Large intestine (tissue), 3 donors: ENCODE measurements around the gene CBFA2T3. TPM values are rescaled to one million over a fixed set of nuclear protein-coding genes. Genes with fewer than 3 reads are reported as not detected.

Source experiments
- DNase-seq, 2 donors: peaks; one replicate each; pipeline versions ENCODE4 v3.0.0 to v3.0.0-alpha.2; 2013
- H3K27ac ChIP-seq: one replicate; pipeline ENCODE4 v1.5.1; 2013; ENCODE audit warnings: low read length
- H3K27me3 ChIP-seq: 2 replicates; pipeline ENCODE4 v1.6.1; 2013; ENCODE audit warnings: low read length; ENCODE audit not compliant: control insufficient read depth, insufficient read depth
- H3K36me3 ChIP-seq: 2 replicates; pipeline ENCODE4 v1.6.1; 2013; ENCODE audit warnings: low read length; ENCODE audit not compliant: control insufficient read depth, insufficient read depth
- H3K4me1 ChIP-seq: one replicate; pipeline ENCODE4 v1.6.1; 2013; ENCODE audit warnings: low read length; ENCODE audit not compliant: control insufficient read depth, insufficient read depth
- H3K4me3 ChIP-seq: one replicate; pipeline ENCODE4 v1.5.1; 2013; ENCODE audit warnings: low read length
- H3K9me3 ChIP-seq: one replicate; pipeline ENCODE4 v1.6.1; 2013; ENCODE audit warnings: mild to moderate bottlenecking, low read depth, low read length, moderate library complexity; ENCODE audit not compliant: control insufficient read depth
- WGBS: methylation state at CpG from one replicate; pipeline ENCODE4 v1.1.5; 2013; ENCODE audit warnings: low lambda C conversion rate; ENCODE audit not compliant: insufficient coverage; 5-methylcytosine and 5-hydroxymethylcytosine counted together
- polyA plus RNA-seq: library from polyadenylated mRNA; unstranded; fragments of 120-200 nt; gene quantifications from one replicate; pipeline ENCODE4 v1.2.1, GENCODE V29; 2013

CBFA2T3 gene
- polyA plus RNA-seq, 1 donor: 7.4 TPM

GRCh38 chr16:88831838-88832237 lies 145.2 kb downstream of the CBFA2T3 start:
- Histone ChIP-seq H3K27ac (no peak overlapping the region), H3K4me1 (no peaks in the 10 kb centered on the region), H3K4me3 (no peak overlapping the region), H3K36me3 (peaks cover 24% of the 10 kb centered on the region), H3K27me3 (no peaks in the 10 kb centered on the region), H3K9me3 (no peaks in the 10 kb centered on the region)
- 100% methylated on average over 1 of the region's 13 CpGs for WGBS
- DNase-seq: no peak

GRCh38 chr16:88830783-88831182 lies 146.2 kb downstream of the CBFA2T3 start:
- no peaks in the 10 kb centered on the region for H3K27me3 ChIP-seq
- no peak for DNase-seq
- H3K27ac ChIP-seq: no peak overlapping the region
- H3K9me3 ChIP-seq: no peaks in the 10 kb centered on the region
- no peak overlapping the region for H3K4me3 ChIP-seq
- H3K36me3 ChIP-seq: peaks cover 29% of the 10 kb centered on the region
- WGBS: no CpG with 5 or more reads among the region's 14 CpGs
- H3K4me1 ChIP-seq: no peaks in the 10 kb centered on the region

- Histone ChIP-seq H3K27ac (no peak overlapping the region), H3K36me3 (peaks cover 28% of the 10 kb centered on the region), H3K9me3 (no peaks in the 10 kb centered on the region), H3K27me3 (no peaks in the 10 kb centered on the region), H3K4me3 (no peak overlapping the region), H3K4me1 (no peaks in the 10 kb centered on the region)
- DNase-seq: peak; percentile 26 to 30
- WGBS: no CpG with 5 or more reads among the region's 11 CpGs
These were observed 146.7 kb downstream of the CBFA2T3 start for GRCh38 chr16:88830258-88830657.

- WGBS: no CpG with 5 or more reads among the region's 24 CpGs
- no peak for DNase-seq
- no peak overlapping the region for H3K27ac ChIP-seq
- no peaks in the 10 kb centered on the region for H3K9me3 ChIP-seq
- H3K27me3 ChIP-seq: no peaks in the 10 kb centered on the region
- H3K36me3 ChIP-seq: peaks cover 28% of the 10 kb centered on the region
- H3K4me1 ChIP-seq: no peaks in the 10 kb centered on the region
- H3K4me3 ChIP-seq: no peak overlapping the region
These were observed 148.3 kb downstream of the CBFA2T3 start for GRCh38 chr16:88828711-88829110.

- Histone ChIP-seq H3K9me3 (no peaks in the 10 kb centered on the region), H3K36me3 (peaks cover 34% of the 10 kb centered on the region)
These were observed 149.3 kb downstream of the CBFA2T3 start for GRCh38 chr16:88827727-88828126.

GRCh38 chr16:88826070-88826840 lies 150.8 kb downstream of the CBFA2T3 start:
- Histone ChIP-seq H3K4me3 (no peak overlapping the region), H3K27ac (no peak overlapping the region), H3K36me3 (peaks cover 47% of the 10 kb centered on the region), H3K4me1 (no peaks in the 10 kb centered on the region), H3K27me3 (no peaks in the 10 kb centered on the region), H3K9me3 (no peaks in the 10 kb centered on the region)
- DNase-seq: no peak
- no CpG with 5 or more reads among the region's 26 CpGs for WGBS

More at GRCh38 chr16:88827727-88828126, 149.3 kb downstream of the CBFA2T3 start:
- Histone ChIP-seq H3K4me3 (no peak overlapping the region), H3K27ac (no peak overlapping the region), H3K27me3 (no peaks in the 10 kb centered on the region), H3K4me1 (no peaks in the 10 kb centered on the region)
- WGBS: no CpG with 5 or more reads among the region's 21 CpGs
- DNase-seq: no peak

GRCh38 chr16:88825146-88825545 lies 151.9 kb downstream of the CBFA2T3 start:
- Histone ChIP-seq H3K4me3 (no peak overlapping the region), H3K36me3 (peaks cover 48% of the 10 kb centered on the region), H3K27me3 (no peaks in the 10 kb centered on the region), H3K27ac (no peak overlapping the region), H3K4me1 (no peaks in the 10 kb centered on the region), H3K9me3 (no peaks in the 10 kb centered on the region)
- WGBS: no CpG with 5 or more reads among the region's 12 CpGs
- no peak for DNase-seq

Other genes with a start within 250 kb of the CBFA2T3 start
- gene PIEZO1, start 192.0 kb downstream of the CBFA2T3 start, polyA plus RNA-seq: 92.9 TPM
- gene CDT1, start 173.4 kb downstream of the CBFA2T3 start, polyA plus RNA-seq: 14.0 TPM
- 117 TPM for gene APRT, start 165.3 kb downstream of the CBFA2T3 start, polyA plus RNA-seq
- 32.2 TPM for gene GALNS, start 120.3 kb downstream of the CBFA2T3 start, polyA plus RNA-seq
- gene TRAPPC2L, start 120.1 kb downstream of the CBFA2T3 start, polyA plus RNA-seq: 96.0 TPM
- gene PABPN1L, start 110.5 kb downstream of the CBFA2T3 start, polyA plus RNA-seq: 0.12 TPM
- 30.8 TPM for gene ACSF3, start 116.6 kb upstream of the CBFA2T3 start, polyA plus RNA-seq
- gene CDH15, start 194.5 kb upstream of the CBFA2T3 start, polyA plus RNA-seq: 1.1 TPM
- gene SLC22A31, start 223.3 kb upstream of the CBFA2T3 start, polyA plus RNA-seq: 8.8 TPM
- gene ZNF778, start 240.5 kb upstream of the CBFA2T3 start, polyA plus RNA-seq: 4.3 TPM